ENCODE measurements around the gene C20orf202.
A peak's percentile ranks its signal among the peaks of the same experiment; 100 is the strongest.

The C20orf202 gene

DNA sequence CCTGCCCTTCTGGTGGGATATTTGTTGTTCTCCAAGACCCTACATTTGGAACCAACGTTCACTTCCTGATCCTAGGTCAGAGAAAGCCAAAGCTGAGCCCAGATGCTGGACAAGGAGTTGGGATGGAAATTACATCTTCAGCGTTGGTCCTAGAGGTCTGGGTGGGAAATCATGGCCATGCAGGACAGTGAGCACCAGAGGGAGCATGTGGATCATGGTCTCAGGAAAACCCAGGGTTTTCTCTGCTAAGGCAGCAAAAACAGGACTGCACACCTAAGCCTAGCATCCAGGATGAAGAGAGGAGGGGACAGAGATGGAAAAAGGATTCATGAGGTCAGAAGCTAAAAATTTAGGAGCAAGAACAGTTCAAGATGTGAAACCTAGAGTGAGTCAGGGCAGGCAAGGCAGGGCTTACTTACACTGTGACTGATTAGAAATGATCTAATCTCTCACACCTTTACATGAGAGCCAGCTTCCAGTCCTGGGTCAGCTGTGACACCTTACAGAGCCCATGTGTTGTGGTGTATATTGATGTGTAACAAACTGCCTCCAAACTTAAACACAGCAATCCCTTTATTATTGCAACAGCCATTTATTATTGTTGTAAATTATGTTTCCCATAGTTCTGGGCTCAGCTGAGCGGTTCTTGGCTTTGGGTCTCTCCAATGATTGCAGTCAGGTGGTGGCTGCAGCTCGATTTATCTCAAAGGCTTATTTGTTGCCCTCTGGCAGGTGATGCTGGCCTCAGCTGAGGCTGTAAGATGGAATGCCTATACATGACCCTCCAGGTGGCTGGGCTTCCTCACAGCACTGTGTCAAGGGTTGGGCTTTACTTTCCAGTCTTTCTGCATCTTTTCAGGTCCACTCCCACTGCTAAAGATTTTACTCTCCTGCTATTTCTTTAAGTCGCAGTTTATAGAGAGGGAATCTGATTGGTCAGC lies 6.5 kb downstream of the C20orf202 start:
- CTCF ChIA-PET, result interaction anchor here (0.5 to 4.3 kb wide), 11 partner anchors 18 to 815 kb away, joined by 3 to 18 read pairs (median 3); partner anchors contain the start of gene NSFL1C
- no peak overlapping the region for H3K27ac ChIP-seq (ENCODE audit: extremely low read depth, low read depth, low read length)
- no peak overlapping the region for H3K4me3 ChIP-seq (ENCODE audit: low read depth, low read length)
- H3K9me3 ChIP-seq (ENCODE audit: control insufficient read depth, insufficient read depth, low read depth, low read length), result no peaks in the 10 kb centered on the region
- POLR2A ChIA-PET, result no interaction called here
- H3K4me1 ChIP-seq (ENCODE audit: control insufficient read depth, insufficient read depth, low read length), result no peaks in the 10 kb centered on the region
- TF ChIP-seq YY1 (tag by site-specific recombination; IDR thresholded peaks at IDR 0.05), result no peak
- TF ChIP-seq, protein P1, sequence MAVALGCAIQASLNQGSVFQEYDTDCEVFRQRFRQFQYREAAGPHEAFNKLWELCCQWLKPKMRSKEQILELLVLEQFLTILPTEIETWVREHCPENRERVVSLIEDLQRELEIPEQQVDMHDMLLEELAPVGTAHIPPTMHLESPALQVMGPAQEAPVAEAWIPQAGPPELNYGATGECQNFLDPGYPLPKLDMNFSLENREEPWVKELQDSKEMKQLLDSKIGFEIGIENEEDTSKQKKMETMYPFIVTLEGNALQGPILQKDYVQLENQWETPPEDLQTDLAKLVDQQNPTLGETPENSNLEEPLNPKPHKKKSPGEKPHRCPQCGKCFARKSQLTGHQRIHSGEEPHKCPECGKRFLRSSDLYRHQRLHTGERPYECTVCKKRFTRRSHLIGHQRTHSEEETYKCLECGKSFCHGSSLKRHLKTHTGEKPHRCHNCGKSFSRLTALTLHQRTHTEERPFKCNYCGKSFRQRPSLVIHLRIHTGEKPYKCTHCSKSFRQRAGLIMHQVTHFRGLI (tag by site-specific recombination; IDR thresholded peaks at IDR 0.05), result peak; percentile 93
- no peaks in the 10 kb centered on the region for H3K36me3 ChIP-seq (ENCODE audit: control insufficient read depth in 2 of 2, insufficient read depth in 1 of 2, low read length in 2 of 2)

DNA sequence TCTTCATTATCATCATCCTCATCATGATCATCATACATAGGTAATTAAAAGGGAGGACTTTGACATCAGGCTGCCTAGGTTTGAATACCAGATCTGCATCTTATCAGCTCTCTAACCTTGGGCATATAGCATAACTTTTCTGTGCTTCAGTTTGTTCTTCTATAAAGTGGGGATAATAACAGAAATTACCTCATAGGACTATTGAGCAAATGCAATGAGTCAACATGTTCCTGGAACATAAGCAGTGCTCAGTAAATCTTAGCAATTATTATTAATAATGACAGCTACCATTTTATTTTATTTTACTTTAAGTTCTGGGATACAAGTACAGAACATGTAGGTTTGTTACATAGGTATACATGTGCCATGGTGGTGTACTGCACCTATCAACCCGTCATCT lies 7.2 kb downstream of the C20orf202 start:
- Histone ChIP-seq H3K9me3 (ENCODE audit: control insufficient read depth, insufficient read depth, low read depth, low read length) (no peaks in the 10 kb centered on the region), H3K36me3 (ENCODE audit: control insufficient read depth in 2 of 2, insufficient read depth in 1 of 2, low read length in 2 of 2) (no peaks in the 10 kb centered on the region), H3K27ac (ENCODE audit: extremely low read depth, low read depth, low read length) (no peak overlapping the region), H3K4me3 (ENCODE audit: low read depth, low read length) (no peak overlapping the region), H3K4me1 (ENCODE audit: control insufficient read depth, insufficient read depth, low read length) (no peaks in the 10 kb centered on the region)
- ChIA-PET CTCF (interaction anchor here (0.5 to 4.3 kb wide), 12 partner anchors 19 to 815 kb away, joined by 3 to 18 read pairs (median 4); partner anchors contain the start of gene NSFL1C), POLR2A (no interaction called here)
- TF ChIP-seq GLI4 (tag by site-specific recombination; IDR thresholded peaks at IDR 0.05), result no peak
- no peak for TF ChIP-seq MZF1 (tag by site-specific recombination; IDR thresholded peaks at IDR 0.05; ENCODE audit: borderline replicate concordance)
- TF ChIP-seq ZNF302 (tag by site-specific recombination; IDR thresholded peaks at IDR 0.05; ENCODE audit: low read depth), result no peak
- no peak for TF ChIP-seq RBAK (tag by site-specific recombination; IDR thresholded peaks at IDR 0.05)
- TF ChIP-seq ZNF571 (tag by site-specific recombination; IDR thresholded peaks at IDR 0.05), result no peak
- TF ChIP-seq, protein P2, sequence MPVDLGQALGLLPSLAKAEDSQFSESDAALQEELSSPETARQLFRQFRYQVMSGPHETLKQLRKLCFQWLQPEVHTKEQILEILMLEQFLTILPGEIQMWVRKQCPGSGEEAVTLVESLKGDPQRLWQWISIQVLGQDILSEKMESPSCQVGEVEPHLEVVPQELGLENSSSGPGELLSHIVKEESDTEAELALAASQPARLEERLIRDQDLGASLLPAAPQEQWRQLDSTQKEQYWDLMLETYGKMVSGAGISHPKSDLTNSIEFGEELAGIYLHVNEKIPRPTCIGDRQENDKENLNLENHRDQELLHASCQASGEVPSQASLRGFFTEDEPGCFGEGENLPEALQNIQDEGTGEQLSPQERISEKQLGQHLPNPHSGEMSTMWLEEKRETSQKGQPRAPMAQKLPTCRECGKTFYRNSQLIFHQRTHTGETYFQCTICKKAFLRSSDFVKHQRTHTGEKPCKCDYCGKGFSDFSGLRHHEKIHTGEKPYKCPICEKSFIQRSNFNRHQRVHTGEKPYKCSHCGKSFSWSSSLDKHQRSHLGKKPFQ (tag by site-specific recombination; IDR thresholded peaks at IDR 0.05), result no peak
- TF ChIP-seq, protein P3, sequence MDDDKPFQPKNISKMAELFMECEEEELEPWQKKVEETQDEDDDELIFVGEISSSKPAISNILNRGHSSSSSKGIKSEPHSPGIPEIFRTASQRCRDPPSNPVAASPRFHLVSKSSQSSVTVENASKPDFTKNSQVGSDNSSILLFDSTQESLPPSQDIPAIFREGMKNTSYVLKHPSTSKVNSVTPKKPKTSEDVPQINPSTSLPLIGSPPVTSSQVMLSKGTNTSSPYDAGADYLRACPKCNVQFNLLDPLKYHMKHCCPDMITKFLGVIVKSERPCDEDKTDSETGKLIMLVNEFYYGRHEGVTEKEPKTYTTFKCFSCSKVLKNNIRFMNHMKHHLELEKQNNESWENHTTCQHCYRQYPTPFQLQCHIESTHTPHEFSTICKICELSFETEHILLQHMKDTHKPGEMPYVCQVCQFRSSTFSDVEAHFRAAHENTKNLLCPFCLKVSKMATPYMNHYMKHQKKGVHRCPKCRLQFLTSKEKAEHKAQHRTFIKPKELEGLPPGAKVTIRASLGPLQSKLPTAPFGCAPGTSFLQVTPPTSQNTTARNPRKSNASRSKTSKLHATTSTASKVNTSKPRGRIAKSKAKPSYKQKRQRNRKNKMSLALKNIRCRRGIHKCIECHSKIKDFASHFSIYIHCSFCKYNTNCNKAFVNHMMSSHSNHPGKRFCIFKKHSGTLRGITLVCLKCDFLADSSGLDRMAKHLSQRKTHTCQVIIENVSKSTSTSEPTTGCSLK (tag by site-specific recombination; IDR thresholded peaks at IDR 0.05), result no peak
- TF ChIP-seq ZNF660 (tag by site-specific recombination; IDR thresholded peaks at IDR 0.05), result no peak

DNA sequence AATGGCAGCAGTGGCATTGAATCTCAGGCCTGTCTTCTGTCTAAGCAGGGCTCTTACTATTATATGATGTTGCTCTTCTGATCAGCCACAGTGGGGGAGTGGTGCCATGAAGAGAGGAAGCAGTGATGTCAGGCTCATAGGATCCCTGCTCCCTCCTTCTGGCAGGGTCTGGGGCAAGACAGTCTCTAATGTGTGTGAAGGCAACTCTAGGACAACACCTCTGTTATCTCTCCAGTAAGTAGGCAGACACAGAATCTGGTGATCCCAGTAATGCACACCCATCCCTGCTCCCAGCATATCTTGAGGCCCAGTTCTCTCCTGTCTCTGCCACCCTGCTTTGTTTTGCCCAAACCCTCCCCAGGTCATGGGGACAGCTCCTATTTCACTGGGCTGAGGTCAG lies 8.8 kb downstream of the C20orf202 start:
- ChIA-PET POLR2A (no interaction called here), CTCF (interaction anchor here (0.6 to 4.3 kb wide), 14 partner anchors 9 to 573 kb away, joined by 3 to 21 read pairs (median 4); partner anchors contain the start of gene C20orf202)
- Histone ChIP-seq H3K4me1 (ENCODE audit: control insufficient read depth, insufficient read depth, low read length) (no peaks in the 10 kb centered on the region), H3K36me3 (ENCODE audit: control insufficient read depth in 2 of 2, insufficient read depth in 1 of 2, low read length in 2 of 2) (no peaks in the 10 kb centered on the region), H3K9me3 (ENCODE audit: control insufficient read depth, insufficient read depth, low read depth, low read length) (no peaks in the 10 kb centered on the region), H3K4me3 (ENCODE audit: low read depth, low read length) (no peak overlapping the region), H3K27ac (ENCODE audit: extremely low read depth, low read depth, low read length) (no peak overlapping the region)
- no peak for TF ChIP-seq ZFP3 (tag by site-specific recombination; IDR thresholded peaks at IDR 0.05; ENCODE audit: low read depth)
- TF ChIP-seq ZNF76 (tag by site-specific recombination; IDR thresholded peaks at IDR 0.05; ENCODE audit: borderline replicate concordance, low read depth), result no peak
- TF ChIP-seq ZNF433 (tag by site-specific recombination; IDR thresholded peaks at IDR 0.05; ENCODE audit: low read depth), result no peak
- TF ChIP-seq ZNF530 (tag by site-specific recombination; IDR thresholded peaks at IDR 0.05; ENCODE audit: low read depth), result no peak
- TF ChIP-seq RBAK (tag by site-specific recombination; IDR thresholded peaks at IDR 0.05), result no peak

Data from HEK293 (cell line).